HG03066 (cell line): ENCODE measurements around the gene DAPK2.
"Not testable (repeated sequence)": the region's sequence is repeated elsewhere in the genome, so short reads cannot be mapped to it uniquely, and the experiment has no call there.

Experiments
- ATAC-seq: cut with Tn5 transposase; IDR thresholded peaks from one replicate; pipeline ENCODE4 v1.9.1; 2021; ENCODE audit warnings: low read depth; ENCODE audit not compliant: unreplicated experiment

Gene DAPK2

GRCh38 chr15:64058279-64058678 lies 12.0 kb upstream of the DAPK2 start:
- ATAC-seq: no peak

- not testable (repeated sequence) for ATAC-seq
These were observed 7.4 kb upstream of the DAPK2 start for GRCh38 chr15:64053674-64054073.

GRCh38 chr15:64052925-64053491 lies 6.7 kb upstream of the DAPK2 start:
- ATAC-seq: no peak

GRCh38 chr15:64051407-64052259 lies 5.3 kb upstream of the DAPK2 start:
- no peak for ATAC-seq

GRCh38 chr15:64051093-64051402 lies 4.8 kb upstream of the DAPK2 start:
- no peak for ATAC-seq

GRCh38 chr15:64050281-64051092 lies 4.2 kb upstream of the DAPK2 start:
- no peak for ATAC-seq

- ATAC-seq: no peak
These were observed 2.6 kb upstream of the DAPK2 start for GRCh38 chr15:64048781-64049460.

- no peak for ATAC-seq
These were observed 388 bp downstream of the DAPK2 start for GRCh38 chr15:64045774-64046420.

GRCh38 chr15:64045101-64045435 lies 1.2 kb downstream of the DAPK2 start:
- no peak for ATAC-seq

- no peak for ATAC-seq
These were observed 1.8 kb downstream of the DAPK2 start for GRCh38 chr15:64044300-64045100.

GRCh38 chr15:64038878-64039610 lies 7.2 kb downstream of the DAPK2 start:
- no peak for ATAC-seq

GRCh38 chr15:64037966-64038365 lies 8.3 kb downstream of the DAPK2 start:
- ATAC-seq: no peak

- no peak for ATAC-seq
These were observed 9.2 kb downstream of the DAPK2 start for GRCh38 chr15:64037116-64037515.

GRCh38 chr15:64035525-64035924 lies 10.8 kb downstream of the DAPK2 start:
- no peak for ATAC-seq

- ATAC-seq: no peak
These were observed 11.8 kb downstream of the DAPK2 start for GRCh38 chr15:64034519-64034918.

GRCh38 chr15:64032329-64032728 lies 14.0 kb downstream of the DAPK2 start:
- no peak for ATAC-seq

GRCh38 chr15:64030123-64030522 lies 16.2 kb downstream of the DAPK2 start:
- no peak for ATAC-seq

- ATAC-seq: no peak
These were observed 16.7 kb downstream of the DAPK2 start for GRCh38 chr15:64029633-64030032.

- no peak for ATAC-seq
These were observed 17.2 kb downstream of the DAPK2 start for GRCh38 chr15:64029110-64029509.
